Pancreas (tissue), 10 donors: ENCODE results near the gene MGST2. TPM values are rescaled to one million over a fixed set of nuclear protein-coding genes. Genes with fewer than 3 reads are reported as not detected.

Source experiments
- ATAC-seq, 4 donors: fragments of 200-7000 bp; cut with Tn5 transposase; one replicate each; pipeline versions ENCODE4 v1.8.0 to v1.9.1; 2020; ENCODE audit warnings: mild to moderate bottlenecking in 4 of 4, moderate library complexity in 4 of 4
- DNase-seq, 6 donors: peaks; one replicate each; pipeline ENCODE4 v3.0.0-alpha.2; 2020
- FAIRE-seq: peaks from 2 replicates; lab custom pipeline; 2012; peaks lifted over from hg19 to GRCh38; lab: Jason Lieb, UNC
- H3K27ac ChIP-seq, 4 donors: fragments of 200-600 bp; sonication (generic); 1 replicate in 3 of 4; 2 replicates in 1 of 4; pipeline versions ENCODE4 v1.5.0 to v1.8.0; 2020
- H3K27me3 ChIP-seq, 4 donors: fragments of 200-600 bp; one replicate each; pipeline ENCODE4 v1.8.0; 2021
- H3K36me3 ChIP-seq, 3 donors: fragments of 200-600 bp; sonication (generic) in 1 of 3; one replicate each; pipeline versions ENCODE4 v1.5.0 to v1.8.0; 2020 to 2021
- H3K4me1 ChIP-seq, 3 donors: fragments of 200-600 bp; one replicate each; pipeline ENCODE4 v1.8.0; 2021
- H3K4me3 ChIP-seq, 4 donors: fragments of 200-600 bp; sonication (generic) in 2 of 4; one replicate each; pipeline versions ENCODE4 v1.5.0 to v1.8.0; 2020 to 2021
- H3K9me3 ChIP-seq, 4 donors: fragments of 200-600 bp; one replicate each; pipeline ENCODE4 v1.8.0; 2021
- WGBS, 2 donors: extraction: QIAGEN DNeasy Blood & Tissue Kit; methylation state at CpG; one replicate each; pipeline ENCODE4 v1.1.7; 2013; 5-methylcytosine and 5-hydroxymethylcytosine counted together
- intact Hi-C, 3 donors: fragments of 100-400 bp; cut with DNase I; formaldehyde crosslinking; loops; one replicate each; pipeline versions ENCODE4 v1.11.1 to v1.14.2; 2022
- polyA plus RNA-seq, 2 donors: library from polyadenylated mRNA; stranded (reverse); fragments of 200-250 nt; gene quantifications; one replicate each; pipeline ENCODE4 v1.2.3, GENCODE V29; 2013
- total RNA-seq, 6 donors: library from RNA; stranded (reverse); fragmentation: NEBNext Ultra II Directional in 4 of 6; extraction: Animal tissue kit (Norgen Biotek cat#: 25700) in 4 of 6; gene quantifications; one replicate each; pipeline versions ENCODE4 v1.2.1 to v1.2.4, GENCODE V29; 2021 to 2023
- TF ChIP-seq, protein P1 (sequence below), 4 donors: fragments of 200-600 bp; sonication (generic) in 3 of 4; IDR thresholded peaks; one replicate each; pipeline versions ENCODE4 v1.5.0 to v1.8.0; 2021; ENCODE audit warnings: antibody characterized with exemption in 4 of 4
- donor health status: healthy with polysubstance abuse.
- donor health status: DM: no; HTN: no; CAD: no; lungs with moderate emphysema.
- donor health status: DM: no; HTN: no; CAD: no.
- donor health status: control.
- donor health status: control.
- donor health status: Bipolar disorder and iron deficiency.
- donor health status: DM: yes; HTN: yes; CAD: no.
- donor health status: DM: no; HTN: no; CAD: no.
- donor health status: DM: no; HTN: no; CAD: no.
- donor health status: DM: yes; HTN: yes; CAD: no.

Gene MGST2
- 10 to 100 TPM; 23.9 to 48.2 (median 30.4) TPM for total RNA-seq
- polyA plus RNA-seq = 10 to 100 TPM; 52.8 to 60.8 TPM

GRCh38 chr4:139665690-139666529 is at the start of gene MGST2:
MGST2 (plus strand) TSS chr4:139665819; CDS start chr4:139666020, 201 bp downstream.
- TF ChIP-seq, protein P1, sequence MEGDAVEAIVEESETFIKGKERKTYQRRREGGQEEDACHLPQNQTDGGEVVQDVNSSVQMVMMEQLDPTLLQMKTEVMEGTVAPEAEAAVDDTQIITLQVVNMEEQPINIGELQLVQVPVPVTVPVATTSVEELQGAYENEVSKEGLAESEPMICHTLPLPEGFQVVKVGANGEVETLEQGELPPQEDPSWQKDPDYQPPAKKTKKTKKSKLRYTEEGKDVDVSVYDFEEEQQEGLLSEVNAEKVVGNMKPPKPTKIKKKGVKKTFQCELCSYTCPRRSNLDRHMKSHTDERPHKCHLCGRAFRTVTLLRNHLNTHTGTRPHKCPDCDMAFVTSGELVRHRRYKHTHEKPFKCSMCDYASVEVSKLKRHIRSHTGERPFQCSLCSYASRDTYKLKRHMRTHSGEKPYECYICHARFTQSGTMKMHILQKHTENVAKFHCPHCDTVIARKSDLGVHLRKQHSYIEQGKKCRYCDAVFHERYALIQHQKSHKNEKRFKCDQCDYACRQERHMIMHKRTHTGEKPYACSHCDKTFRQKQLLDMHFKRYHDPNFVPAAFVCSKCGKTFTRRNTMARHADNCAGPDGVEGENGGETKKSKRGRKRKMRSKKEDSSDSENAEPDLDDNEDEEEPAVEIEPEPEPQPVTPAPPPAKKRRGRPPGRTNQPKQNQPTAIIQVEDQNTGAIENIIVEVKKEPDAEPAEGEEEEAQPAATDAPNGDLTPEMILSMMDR (IDR thresholded peaks at IDR 0.05) = no peak
- FAIRE-seq (peak; percentile 51), ATAC-seq (peak; percentile 81 to 88 (median 86)), DNase-seq (peak; percentile 73 to 88 (median 82))
- Histone ChIP-seq H3K27ac (peak within 1 kb of the TSS; percentile 72 to 94 (median 87)), H3K9me3 (no peaks in the 10 kb centered on the region), H3K4me3 (peak within 1 kb of the TSS; percentile 18 to 52 (median 37)), H3K27me3 (no peaks in the 10 kb centered on the region), H3K4me1 (peaks cover 13 to 29% (median 25%) of the 10 kb centered on the region in 3 donors), H3K36me3 (no peaks in the 10 kb centered on the region)
- intact Hi-C loops = no loop called here
- 0 to 1% methylated on average over 32 of the region's 32 CpGs for WGBS, 2 donors

DNA sequence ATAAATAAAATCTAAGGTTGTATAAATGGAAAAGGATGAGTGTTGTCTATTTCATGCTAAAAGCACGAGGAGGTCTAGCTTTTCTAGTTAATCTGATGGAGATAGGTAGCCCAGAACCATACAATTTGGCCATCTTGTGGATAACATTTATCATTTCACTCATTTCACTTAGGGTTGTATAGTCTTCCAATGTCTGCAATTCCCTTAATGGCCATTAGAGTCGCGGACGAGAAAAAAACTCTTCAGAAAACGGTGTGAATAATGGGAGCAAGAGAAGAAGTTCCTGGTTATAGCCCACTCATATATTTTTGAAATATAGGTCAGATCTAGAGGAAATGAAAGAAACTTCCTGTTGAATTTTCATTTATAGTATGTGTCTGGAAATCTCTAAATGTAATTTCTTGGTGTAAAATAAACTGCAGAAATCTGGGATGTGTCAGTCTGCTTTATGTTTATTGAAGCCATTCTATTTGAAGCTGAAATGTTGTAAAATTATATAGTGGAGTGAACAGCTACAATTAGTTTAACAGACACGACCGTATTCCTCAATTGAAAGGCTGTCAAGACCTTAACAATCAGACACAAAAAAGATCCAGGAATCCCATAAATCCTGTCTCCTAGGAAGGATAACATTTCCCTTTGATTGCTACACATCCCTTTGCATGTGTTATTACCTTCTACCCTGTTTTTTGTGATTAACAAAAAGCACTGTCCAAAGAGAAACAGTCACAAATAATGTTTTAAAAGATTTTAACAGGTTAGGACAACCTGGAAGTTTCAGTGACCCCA is 47.7 kb upstream of the MGST2 start:
- TF ChIP-seq, protein P1 (IDR thresholded peaks at IDR 0.05) = no peak
- Histone ChIP-seq H3K27ac (no peak overlapping the region), H3K9me3 (no peaks in the 10 kb centered on the region), H3K4me1 (no peaks in the 10 kb centered on the region), H3K4me3 (no peak overlapping the region), H3K36me3 (no peaks in the 10 kb centered on the region), H3K27me3 (no peaks in the 10 kb centered on the region)
- intact Hi-C loops = no loop called here
- DNase-seq (no peak), ATAC-seq (no peak), FAIRE-seq (no peak)
- WGBS, 2 donors = 62 to 71% methylated on average over 7 of the region's 7 CpGs

DNA sequence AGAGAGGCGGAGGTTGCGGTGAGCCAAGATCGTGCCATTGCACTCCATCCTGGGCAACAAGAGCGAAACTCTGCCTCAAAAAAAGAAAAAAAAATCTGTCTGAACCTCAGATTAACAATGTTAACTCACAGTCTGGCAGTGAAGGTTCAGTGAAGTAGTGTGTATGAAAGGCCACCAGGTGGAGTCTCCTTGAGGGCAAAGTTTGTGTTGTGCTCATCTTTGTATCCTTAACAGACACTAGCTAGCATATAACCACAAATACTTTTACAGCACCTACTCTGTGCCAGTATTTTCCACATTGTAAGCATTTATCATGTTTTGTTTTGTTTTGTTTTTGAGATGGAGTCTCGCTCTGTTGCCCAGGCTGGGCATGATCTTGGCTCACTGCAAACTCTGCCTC is 46.0 kb upstream of the MGST2 start:
- WGBS, 2 donors = 81 to 88% methylated on average over 5 of the region's 5 CpGs
- ATAC-seq = peak; percentile 48 to 75 (median 66)

GRCh38 chr4:139622901-139623381 is 42.7 kb upstream of the MGST2 start:
- DNase-seq = no peak
- Histone ChIP-seq H3K9me3 (no peaks in the 10 kb centered on the region), H3K27me3 (no peaks in the 10 kb centered on the region), H3K27ac (no peak overlapping the region), H3K4me1 (no peaks in the 10 kb centered on the region), H3K4me3 (no peak overlapping the region), H3K36me3 (no peaks in the 10 kb centered on the region)
- ATAC-seq = no peak
- TF ChIP-seq, protein P1 (IDR thresholded peaks at IDR 0.05) = no peak
- no peak for FAIRE-seq
- 60 to 64% methylated on average over 4 of the region's 4 CpGs for WGBS, 2 donors
- intact Hi-C loops = no loop called here

More for the DNA sequence above, 46.0 kb upstream of the MGST2 start:
- TF ChIP-seq, protein P1 (IDR thresholded peaks at IDR 0.05) = peak; percentile 6 to 39 (median 17)
- no peak overlapping the region for H3K4me3 ChIP-seq
- no peaks in the 10 kb centered on the region for H3K36me3 ChIP-seq
- intact Hi-C loops = no loop called here
- DNase-seq = no peak
- H3K27ac ChIP-seq = no peak overlapping the region
- no peaks in the 10 kb centered on the region for H3K27me3 ChIP-seq
- no peaks in the 10 kb centered on the region for H3K9me3 ChIP-seq
- H3K4me1 ChIP-seq = no peaks in the 10 kb centered on the region
- no peak for FAIRE-seq
